NT2/D1 (cell line): ENCODE measurements around the gene EPHA3.

Source experiments
- SUZ12 ChIP-seq: IDR thresholded peaks from 2 replicates; pipeline ENCODE4 v1.6.1; 2011; ENCODE audit not compliant: insufficient read length, insufficient read depth; ENCODE audit errors: extremely low read depth
- YY1 ChIP-seq: IDR thresholded peaks from 2 replicates; pipeline ENCODE4 v1.6.1; 2011; ENCODE audit not compliant: insufficient read length, insufficient read depth
- ZNF274 ChIP-seq: IDR thresholded peaks from 2 replicates; pipeline ENCODE4 v1.6.1; 2011; ENCODE audit warnings: mild to moderate bottlenecking, low read depth, low read length

DNA sequence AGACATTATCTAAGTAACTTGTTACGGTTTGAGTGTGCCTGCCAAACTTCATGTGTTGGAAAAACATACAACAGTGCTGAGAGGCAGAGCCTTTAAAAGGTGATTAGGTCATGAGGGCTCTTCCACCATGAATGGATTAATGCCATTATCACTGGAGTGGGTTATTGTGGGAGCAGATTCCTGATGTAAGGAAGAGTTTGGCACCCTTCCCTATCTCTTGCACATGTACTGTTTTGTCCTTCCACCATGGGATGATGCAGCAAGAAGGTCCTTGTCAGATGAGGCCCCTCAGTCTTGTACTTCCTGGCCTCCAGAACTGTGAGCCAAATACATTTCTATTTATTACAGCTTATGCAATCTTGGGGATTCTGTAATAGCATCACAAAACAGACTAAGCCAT, 413.9 kb downstream of the EPHA3 start:
- TF ChIP-seq ZNF274 (no peak), SUZ12 (no peak), YY1 (no peak)
